Measurements from ENCODE around the gene NSUN5. TPM values are rescaled to one million over a fixed set of nuclear protein-coding genes. Genes with fewer than 3 reads are reported as not detected.

The NSUN5 gene
- total and polyA plus RNA-seq, 9 of the 15 experiments (the other 6 are each of a cell fraction or from before 2014, with no cell fraction given) = 4.7 to 115 (median 43.0) TPM

DNA sequence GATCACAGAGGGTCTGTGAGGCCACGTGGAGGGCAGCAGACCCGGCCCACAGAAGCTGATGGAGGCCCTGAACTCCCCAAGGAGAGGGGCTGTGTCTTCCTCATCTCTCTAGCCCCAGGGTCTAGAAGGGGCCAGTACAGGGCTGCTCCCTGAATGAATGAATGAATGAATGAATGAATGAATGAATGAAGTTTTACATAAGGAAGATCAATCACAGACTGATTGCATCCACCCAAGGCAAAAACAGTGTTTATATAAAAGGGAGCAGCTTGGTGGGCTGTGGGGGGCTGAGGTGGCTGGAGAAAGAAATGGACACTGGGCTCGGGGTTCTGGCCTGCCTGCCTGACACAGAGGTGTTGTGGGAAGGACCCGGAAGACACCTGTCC is 4.9 kb upstream of the NSUN5 start:
- ChIA-PET CTCF (ENCODE audit: low intra/inter-chr PET ratio) (no interaction called here), POLR2A (interaction anchor here (0.6 kb wide), 1 partner anchor 22 kb away, joined by 3 read pairs; no protein-coding TSS in a partner anchor)
- DNase-seq (ENCODE audit: extremely low read depth in 1 of 4, low spot score in 3 of 4) (no peak), FAIRE-seq (no peak), ATAC-seq (no peak)
- H2AFZ ChIP-seq (ENCODE audit: low read depth, low read length) = no peak overlapping the region
- 29% methylated on average over 4 of the region's 4 CpGs for WGBS (ENCODE audit: insufficient coverage, low coverage, missing lambda C conversion rate)
- H3K9me1 ChIP-seq (ENCODE audit: control insufficient read depth, insufficient read depth, low read length) = no peaks in the 10 kb centered on the region
- peaks cover 4% of the 10 kb centered on the region for H3K79me2 ChIP-seq (ENCODE audit: control insufficient read depth, insufficient read depth, low read length)
- H3K4me1 ChIP-seq (replicated peaks in 1 of 2; ENCODE audit: control insufficient read depth in 2 of 2, insufficient read depth in 2 of 2, low read length in 2 of 2) = peaks cover 4 to 12% of the 10 kb centered on the region in 2 experiments; a peak in 4 of 5 replicates
- H3K27ac ChIP-seq (ENCODE audit: extremely low read depth, low read depth, low read length) = no peak overlapping the region
- H3K4me3 ChIP-seq = no peak overlapping the region
- in situ Hi-C loops (cut with MboI) = no loop called here
- TF ChIP-seq ZNF24 (IDR thresholded peaks at IDR 0.05) = peak; percentile 97
- no peak for TF ChIP-seq SRSF1 (IDR thresholded peaks at IDR 0.05; ENCODE audit: low read depth, low read length)
- H3K9ac ChIP-seq (ENCODE audit: insufficient read depth in 1 of 2, low read depth in 2 of 2, low read length in 2 of 2) = no peak overlapping the region
- H3K27me3 ChIP-seq (ENCODE audit: control insufficient read depth in 2 of 2, insufficient read depth in 2 of 2, low read length in 2 of 2) = peaks cover 0 to 19% of the 10 kb centered on the region in 2 experiments; a peak in 2 of 5 replicates
- intact Hi-C loops (cut with micrococcal nuclease) = no loop called here
- no peaks in the 10 kb centered on the region for H3K36me3 ChIP-seq (ENCODE audit: control insufficient read depth, insufficient read depth, low read length)
- H3K9me3 ChIP-seq (replicated peaks; ENCODE audit: control insufficient read depth, insufficient read depth, low read depth, low read length) = no peaks in the 10 kb centered on the region
- no TSS peak for BruUV-seq (replicated peaks)
- H3K4me2 ChIP-seq (ENCODE audit: insufficient read depth, low read length) = no peak overlapping the region
- no peaks in the 10 kb centered on the region for H4K20me1 ChIP-seq (replicated peaks; ENCODE audit: control insufficient read depth, insufficient read depth, low read length)

DNA sequence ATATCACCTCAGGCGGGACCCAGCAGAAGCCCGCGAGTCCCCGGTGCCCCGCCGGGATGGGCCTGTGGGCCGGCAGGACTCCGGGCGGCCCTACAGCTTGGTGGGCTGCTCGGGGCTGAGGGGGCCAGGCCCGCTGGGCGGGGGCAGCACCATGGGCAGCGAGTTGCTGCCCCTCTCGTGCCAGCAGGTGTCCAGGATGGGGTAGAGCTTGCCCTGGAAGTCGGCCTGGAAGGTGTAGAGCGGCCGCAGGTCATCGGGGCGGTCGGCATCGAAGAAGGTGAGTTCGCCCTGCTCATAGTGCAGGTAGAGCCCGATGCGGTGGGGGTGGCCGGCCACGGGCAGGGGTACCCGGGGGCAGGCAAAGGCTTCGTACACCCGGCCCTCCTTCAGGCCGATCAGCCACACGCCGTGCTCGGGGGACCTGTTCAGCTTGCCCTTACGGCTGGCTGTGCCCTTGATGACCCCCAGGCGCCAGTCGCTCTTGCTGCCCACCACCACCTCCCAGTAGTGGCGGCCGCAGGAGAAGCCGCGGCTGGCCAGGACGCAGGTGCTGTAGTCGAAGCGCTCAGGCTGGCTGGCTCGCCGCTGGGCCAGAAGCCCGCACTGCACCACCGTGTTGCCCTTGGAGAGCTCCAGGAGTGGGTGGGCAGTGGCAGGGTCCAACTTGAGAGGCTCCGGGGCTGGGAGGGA is 4.3 kb upstream of the NSUN5 start:
- no peaks in the 10 kb centered on the region for H3K36me3 ChIP-seq (ENCODE audit: control insufficient read depth, insufficient read depth, low read length)
- ATAC-seq = no peak
- H3K4me1 ChIP-seq (replicated peaks in 1 of 2; ENCODE audit: control insufficient read depth in 2 of 2, insufficient read depth in 2 of 2, low read length in 2 of 2) = peaks cover 4 to 17% of the 10 kb centered on the region in 2 experiments; a peak in 4 of 5 replicates
- no peak overlapping the region for H3K4me2 ChIP-seq (ENCODE audit: insufficient read depth, low read length)
- in situ Hi-C loops (cut with MboI) (no loop called here), intact Hi-C loops (cut with micrococcal nuclease) (no loop called here)
- WGBS (ENCODE audit: insufficient coverage, low coverage, missing lambda C conversion rate) = 67% methylated on average over 44 of the region's 48 CpGs
- no peak overlapping the region for H3K27ac ChIP-seq (ENCODE audit: extremely low read depth, low read depth, low read length)
- no peak overlapping the region for H2AFZ ChIP-seq (ENCODE audit: low read depth, low read length)
- H3K4me3 ChIP-seq = no peak overlapping the region
- H3K9me1 ChIP-seq (ENCODE audit: control insufficient read depth, insufficient read depth, low read length) = no peaks in the 10 kb centered on the region
- CTCF ChIA-PET (ENCODE audit: low intra/inter-chr PET ratio) = no interaction called here
- H3K9ac ChIP-seq (ENCODE audit: insufficient read depth in 1 of 2, low read depth in 2 of 2, low read length in 2 of 2) = no peak overlapping the region
- peaks cover 0 to 14% of the 10 kb centered on the region in 2 experiments; a peak in 2 of 5 replicates for H3K27me3 ChIP-seq (ENCODE audit: control insufficient read depth in 2 of 2, insufficient read depth in 2 of 2, low read length in 2 of 2)
- POLR2A ChIA-PET = interaction anchor here (0.6 kb wide), 1 partner anchor 23 kb away, joined by 3 read pairs; no protein-coding TSS in a partner anchor
- no TSS peak for BruUV-seq (replicated peaks)
- no peak for FAIRE-seq
- no peak for DNase-seq (ENCODE audit: extremely low read depth in 1 of 4, low spot score in 3 of 4)
- TF ChIP-seq, protein P1, sequence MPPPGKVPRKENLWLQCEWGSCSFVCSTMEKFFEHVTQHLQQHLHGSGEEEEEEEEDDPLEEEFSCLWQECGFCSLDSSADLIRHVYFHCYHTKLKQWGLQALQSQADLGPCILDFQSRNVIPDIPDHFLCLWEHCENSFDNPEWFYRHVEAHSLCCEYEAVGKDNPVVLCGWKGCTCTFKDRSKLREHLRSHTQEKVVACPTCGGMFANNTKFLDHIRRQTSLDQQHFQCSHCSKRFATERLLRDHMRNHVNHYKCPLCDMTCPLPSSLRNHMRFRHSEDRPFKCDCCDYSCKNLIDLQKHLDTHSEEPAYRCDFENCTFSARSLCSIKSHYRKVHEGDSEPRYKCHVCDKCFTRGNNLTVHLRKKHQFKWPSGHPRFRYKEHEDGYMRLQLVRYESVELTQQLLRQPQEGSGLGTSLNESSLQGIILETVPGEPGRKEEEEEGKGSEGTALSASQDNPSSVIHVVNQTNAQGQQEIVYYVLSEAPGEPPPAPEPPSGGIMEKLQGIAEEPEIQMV (tag; conservative IDR thresholded peaks at IDR 0.05; ENCODE audit: low read depth) = no peak
- TF ChIP-seq, protein P2, sequence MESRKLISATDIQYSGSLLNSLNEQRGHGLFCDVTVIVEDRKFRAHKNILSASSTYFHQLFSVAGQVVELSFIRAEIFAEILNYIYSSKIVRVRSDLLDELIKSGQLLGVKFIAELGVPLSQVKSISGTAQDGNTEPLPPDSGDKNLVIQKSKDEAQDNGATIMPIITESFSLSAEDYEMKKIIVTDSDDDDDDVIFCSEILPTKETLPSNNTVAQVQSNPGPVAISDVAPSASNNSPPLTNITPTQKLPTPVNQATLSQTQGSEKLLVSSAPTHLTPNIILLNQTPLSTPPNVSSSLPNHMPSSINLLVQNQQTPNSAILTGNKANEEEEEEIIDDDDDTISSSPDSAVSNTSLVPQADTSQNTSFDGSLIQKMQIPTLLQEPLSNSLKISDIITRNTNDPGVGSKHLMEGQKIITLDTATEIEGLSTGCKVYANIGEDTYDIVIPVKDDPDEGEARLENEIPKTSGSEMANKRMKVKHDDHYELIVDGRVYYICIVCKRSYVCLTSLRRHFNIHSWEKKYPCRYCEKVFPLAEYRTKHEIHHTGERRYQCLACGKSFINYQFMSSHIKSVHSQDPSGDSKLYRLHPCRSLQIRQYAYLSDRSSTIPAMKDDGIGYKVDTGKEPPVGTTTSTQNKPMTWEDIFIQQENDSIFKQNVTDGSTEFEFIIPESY (CRISPR knock-in tag; IDR thresholded peaks at IDR 0.05) = peak; percentile 63
- no peaks in the 10 kb centered on the region for H4K20me1 ChIP-seq (replicated peaks; ENCODE audit: control insufficient read depth, insufficient read depth, low read length)
- peaks cover 9% of the 10 kb centered on the region for H3K79me2 ChIP-seq (ENCODE audit: control insufficient read depth, insufficient read depth, low read length)
- H3K9me3 ChIP-seq (replicated peaks; ENCODE audit: control insufficient read depth, insufficient read depth, low read depth, low read length) = no peaks in the 10 kb centered on the region

Measured in K562 (cell line).